T-helper 2 cell (primary cell): ENCODE data around the gene P2RX1.

Source experiments
- DNase-seq, 5 experiments: peaks; one replicate each; pipeline versions ENCODE4 v3.0.0 to v3.0.0-alpha.2; 2012 to 2022

Gene P2RX1

DNA sequence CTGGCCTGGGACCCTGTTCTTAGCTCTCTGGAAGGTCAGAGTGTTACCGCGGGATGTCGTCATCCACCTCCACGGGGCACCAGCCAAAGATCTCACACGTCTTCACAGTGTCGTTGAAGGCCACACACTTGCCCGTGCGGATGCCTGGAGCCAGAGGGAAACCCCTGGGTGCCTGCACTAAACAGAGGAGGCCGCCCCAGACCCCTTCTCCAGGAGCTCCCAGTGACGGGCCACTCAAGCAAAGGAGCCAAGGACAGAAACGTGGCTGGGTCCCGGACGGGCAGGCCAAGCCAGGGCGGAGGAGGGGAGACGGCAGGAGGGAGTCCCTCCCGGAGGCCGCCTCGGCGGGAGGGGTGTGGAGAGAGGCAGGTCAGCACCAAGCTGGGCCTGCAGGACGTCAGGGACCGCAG is 12.4 kb downstream of the P2RX1 start:
- DNase-seq: no peak

DNA sequence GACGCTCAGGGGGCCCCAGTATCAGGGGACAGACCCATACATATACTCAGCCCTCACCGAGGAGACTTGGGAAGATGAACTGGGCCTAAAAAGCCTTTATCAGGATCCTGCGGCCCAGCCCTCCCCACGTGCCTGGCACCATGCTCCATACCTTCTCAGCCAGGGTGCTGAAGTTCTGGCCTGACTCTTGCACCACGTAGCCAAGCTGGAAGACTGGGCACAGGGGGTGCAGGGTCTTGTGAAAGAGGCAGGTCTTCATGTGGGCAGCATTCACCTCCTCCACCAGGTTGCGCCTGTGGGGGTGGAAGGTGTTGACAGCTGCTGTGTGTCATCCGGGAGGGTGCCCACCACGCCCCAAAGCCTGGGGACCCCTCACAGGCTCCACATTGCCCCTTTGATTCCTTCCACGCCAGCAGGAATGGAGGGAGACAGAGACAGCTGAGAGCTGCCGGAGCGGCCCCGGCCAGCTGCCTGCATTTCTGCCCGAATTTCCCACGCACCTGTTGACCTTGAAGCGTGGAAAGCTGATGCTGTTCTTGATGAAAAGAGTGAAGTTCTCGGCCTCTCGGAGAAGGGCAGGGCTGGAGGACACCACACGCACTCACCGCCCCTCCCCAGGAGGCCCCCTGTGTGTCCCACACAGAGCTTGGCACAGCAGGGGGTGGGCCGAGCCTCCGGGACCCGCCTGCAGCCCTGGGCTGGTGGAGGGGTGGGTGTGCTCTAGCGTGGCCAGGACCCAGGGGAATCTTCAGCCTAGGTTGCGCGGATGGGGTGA is 13.0 kb downstream of the P2RX1 start:
- DNase-seq: no peak

DNA sequence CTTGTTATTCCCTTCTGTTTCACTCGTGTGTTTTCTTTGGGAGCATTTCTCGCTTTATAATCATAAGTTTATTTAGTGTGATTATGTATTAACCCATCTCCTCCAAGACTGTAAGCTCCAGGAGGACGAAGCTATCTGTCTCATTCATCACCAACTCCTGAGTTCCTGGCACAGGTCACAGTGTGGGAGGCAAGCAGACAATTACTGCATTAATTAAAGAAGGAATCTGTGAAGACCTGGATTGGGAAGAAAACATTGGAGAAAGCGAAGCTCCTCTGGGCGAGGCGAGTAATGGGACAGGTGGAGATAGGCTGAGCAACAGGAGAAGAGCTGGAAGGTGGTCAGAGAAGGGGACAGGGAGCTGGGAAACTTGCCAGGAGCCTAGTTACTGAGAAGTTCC is 15.6 kb downstream of the P2RX1 start:
- DNase-seq: no peak

DNA sequence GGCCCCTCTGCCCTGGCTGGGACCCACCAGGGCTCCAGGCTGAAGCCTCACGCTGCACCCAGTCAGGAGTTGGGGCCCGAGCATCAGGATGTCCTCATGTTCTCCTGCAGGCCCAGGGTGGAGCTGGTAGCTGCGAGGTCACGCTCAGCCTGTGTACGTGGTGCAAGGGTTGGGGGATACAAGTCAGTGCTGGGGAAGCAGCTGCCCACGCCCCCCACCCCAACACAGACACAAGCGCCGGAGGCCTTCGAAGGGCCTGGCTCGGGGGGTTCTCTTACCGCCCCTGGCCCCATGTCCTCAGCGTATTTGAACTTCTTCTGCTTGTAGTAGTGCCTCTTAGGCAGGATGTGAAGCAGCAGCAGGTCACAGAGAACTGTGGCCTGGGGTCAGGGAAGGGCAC is 18.5 kb downstream of the P2RX1 start:
- no peak for DNase-seq

DNA sequence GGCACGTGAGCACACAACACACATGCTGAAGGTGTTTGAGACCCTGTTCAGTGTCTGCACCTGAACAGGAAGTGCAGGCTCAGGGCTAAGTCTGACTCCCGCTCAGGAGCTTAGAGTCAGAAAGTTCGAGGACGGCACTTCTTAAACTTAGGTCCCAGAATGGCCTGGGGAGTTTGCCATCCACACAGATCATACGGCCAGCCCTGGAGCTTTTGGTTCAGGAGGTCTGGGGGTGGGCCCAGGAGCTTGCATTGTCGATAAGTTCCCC is 19.4 kb downstream of the P2RX1 start:
- no peak for DNase-seq

DNA sequence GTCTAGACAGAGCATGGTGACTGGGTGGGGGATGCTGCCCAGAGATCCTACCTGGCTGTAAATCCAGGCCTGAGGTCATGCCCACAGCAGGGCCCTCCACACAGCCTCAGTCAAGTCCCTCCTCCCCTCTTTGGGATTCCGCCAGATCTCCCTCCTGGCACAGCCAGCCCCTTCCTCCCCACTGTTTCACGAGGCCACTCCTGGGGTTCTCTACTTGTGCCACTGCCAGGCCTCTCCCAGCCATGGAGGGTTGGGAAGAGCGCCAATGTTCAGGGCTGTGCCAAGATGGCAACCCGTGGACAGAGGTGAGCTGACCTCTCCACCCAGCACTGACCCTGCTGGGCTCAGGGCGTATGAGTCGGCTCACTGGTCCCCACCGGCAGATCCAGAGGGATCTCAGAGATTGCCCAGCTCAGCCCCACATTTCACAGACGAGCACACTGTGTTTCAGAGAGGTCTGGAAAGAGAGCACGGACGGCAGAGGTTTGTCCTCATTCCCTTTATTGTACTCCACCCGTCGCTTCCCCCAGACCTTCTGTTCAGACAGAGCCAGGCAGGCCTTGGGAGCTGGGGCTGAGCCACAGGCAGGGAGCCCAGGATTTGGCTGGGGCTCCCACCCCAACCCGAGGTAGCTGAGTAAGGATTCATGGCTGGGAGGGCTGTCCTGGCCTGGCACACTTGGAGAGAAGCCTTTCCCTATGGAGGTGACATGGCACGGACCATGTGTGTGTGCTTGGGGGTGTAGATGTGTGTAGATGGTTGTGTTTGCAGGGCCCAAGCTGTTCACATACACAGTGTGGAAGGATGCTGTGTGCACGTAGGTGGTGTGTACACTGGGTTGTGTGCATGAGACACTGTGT is 19.9 kb downstream of the P2RX1 start:
- DNase-seq: no peak

DNA sequence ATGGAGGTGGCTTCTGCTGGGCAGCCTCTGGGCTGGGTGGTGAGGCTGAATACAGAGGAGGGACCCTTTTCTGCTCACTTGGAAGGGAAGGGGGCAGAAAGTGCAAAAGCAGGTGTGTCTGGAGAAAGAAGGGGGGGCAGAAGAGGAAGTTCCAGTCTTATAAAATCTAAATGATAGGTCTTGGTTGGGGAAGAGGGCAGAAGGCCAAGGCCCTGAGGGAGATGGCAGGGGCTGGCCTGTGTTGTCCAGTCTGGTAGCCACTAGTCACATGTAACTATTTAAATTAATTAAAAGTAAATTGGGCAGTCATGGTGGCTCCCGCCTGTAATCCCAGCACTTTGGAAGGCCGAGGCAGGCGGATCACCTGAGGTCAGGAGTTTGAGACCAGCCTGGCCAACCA is 20.9 kb downstream of the P2RX1 start:
- no peak for DNase-seq

DNA sequence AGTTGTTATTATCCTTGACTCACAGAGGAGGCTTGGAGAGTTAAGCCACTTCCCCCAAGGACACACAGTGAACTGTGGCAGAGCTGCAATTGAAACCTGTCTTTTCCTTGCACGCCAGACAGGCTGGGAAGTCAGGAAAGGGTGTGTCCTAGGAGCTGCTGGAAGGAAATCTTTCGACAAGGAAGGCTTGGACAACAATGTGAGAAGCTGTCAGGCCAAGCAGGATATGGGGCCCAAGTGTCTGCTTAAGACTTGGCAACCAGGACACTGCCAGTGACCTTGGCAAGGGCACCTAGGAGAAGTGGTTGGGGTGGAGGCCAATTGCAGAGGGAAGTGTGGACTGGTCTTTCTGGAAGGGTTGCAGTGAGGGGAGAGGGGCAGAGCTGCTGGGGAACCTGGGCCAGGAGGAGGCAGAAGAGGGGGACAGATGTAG is 21.3 kb downstream of the P2RX1 start:
- DNase-seq: no peak

DNA sequence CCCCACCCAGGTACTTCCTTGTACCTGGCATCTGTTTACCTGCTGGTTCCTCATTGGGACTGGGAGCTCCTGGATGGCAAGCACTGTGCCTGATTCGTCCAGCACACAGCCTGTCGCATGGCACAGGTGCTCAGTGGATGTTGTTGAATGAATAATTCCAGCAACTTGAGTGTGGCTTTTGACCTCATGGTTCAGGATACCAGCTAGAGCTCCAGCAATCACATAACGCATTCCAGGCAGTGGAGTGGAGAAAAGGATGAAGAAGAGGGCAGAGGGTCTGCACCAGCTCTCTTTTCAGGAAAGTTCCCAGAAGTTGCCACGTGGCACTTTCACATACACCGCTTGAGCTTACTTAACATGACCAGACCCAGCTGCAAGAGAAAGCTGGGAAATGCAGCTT is 22.1 kb downstream of the P2RX1 start:
- DNase-seq: no peak

DNA sequence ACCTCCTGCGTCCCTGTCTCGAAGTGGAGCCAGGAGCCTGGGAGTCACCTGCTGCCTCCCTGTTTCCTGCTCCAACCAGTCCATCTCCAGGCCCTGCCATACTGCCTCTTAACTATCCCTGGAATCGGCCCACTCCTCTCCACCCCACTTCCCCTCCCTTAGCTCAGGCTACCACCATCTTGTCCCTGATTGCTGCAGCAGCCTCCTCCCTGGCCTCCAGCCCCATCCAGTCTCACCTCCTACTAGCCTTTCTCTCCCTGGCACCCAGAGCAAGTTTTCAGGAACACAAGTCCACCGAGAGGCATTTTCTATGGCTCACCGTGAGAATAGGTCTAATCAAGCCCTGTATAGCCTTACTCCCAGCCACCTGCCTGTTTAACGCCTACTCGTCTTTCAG is 22.5 kb downstream of the P2RX1 start:
- no peak for DNase-seq

DNA sequence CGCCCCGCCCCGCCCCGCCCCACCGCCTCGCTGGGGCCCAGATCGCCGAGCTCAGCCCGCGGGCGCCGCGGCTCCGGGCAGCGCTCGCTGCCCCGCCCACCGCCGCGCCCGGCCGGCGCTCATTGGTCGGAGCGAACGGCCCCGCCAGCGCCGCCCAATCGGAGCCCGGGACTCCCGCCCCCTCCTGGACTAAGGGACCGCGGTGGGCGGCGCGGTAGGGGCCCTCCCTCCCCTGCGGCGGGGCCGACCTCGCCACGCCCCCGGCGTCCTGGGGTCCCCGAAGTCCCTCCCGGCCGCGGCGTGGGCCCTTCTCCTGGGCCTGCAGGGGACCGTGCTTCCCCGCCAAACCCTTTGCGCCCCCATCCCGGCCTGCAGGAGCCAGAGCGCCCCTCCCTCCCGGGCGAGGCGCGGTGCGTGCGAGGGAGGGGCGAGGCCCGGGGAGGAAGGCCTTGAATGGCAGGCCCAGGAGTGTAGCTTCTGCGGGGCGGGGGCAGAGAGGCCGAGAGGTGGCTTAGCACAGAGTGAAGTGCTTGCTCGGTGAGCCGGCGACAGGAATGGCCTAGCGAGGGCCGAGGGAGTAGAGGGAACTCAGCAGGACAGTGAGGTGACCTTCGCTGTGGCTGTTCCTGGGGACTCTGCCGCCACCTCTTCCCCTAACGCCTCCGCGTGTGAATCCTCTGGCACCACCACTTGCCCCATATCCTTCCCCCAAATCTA is 23.1 kb downstream of the P2RX1 start, which contains the start of gene CAMKK1:
CAMKK1 (minus strand) TSS at position 51 of the 717 bp plus-strand sequence. CDS start 7,366 bp downstream, outside the sequence.
- peak; percentile 81 to 92 (median 86) for DNase-seq

DNA sequence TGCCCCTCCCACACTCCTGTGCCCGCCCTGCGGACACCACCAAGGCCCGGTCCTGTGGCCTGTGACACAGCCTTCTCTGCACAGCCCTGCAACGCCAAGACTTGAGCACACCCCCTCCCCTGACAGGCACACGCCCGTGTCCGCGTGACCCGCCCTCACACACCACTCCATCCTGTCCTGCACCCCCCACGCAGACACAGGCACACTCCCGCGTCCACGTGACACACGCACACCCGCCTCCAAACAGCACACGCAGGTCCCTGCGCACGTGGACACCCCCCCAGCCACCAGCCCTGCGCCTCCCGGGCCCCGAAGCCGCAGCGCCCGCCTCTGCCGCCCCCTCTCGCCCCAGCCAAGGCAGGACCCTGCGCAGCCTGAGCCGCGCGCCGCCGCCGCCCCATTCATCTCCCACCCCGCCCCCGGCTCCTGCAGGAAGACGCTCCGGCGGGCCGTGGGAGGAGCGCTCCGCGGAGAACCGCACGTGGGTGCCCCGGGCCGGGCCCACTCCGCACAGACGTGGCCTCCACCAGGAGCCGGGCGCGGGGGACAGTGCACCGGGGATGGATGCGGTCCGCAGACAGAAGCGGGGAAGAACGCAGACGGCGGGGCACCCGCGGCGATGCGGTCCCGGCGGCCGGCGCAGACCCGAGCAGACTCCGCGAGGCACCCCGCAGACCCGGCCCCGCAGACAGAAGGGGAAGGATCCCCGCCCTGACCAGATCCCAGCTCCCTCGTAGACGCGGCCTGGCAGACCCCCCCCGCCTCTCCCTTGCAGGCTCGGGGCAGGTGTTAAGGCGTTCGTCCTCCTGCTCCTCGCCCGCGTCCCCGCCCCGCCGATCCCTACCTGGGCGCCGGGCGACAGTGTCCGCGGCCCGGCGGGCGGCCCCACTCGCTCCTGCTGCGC is 23.9 kb downstream of the P2RX1 start:
- peak; percentile 37 to 82 (median 81) for DNase-seq

DNA sequence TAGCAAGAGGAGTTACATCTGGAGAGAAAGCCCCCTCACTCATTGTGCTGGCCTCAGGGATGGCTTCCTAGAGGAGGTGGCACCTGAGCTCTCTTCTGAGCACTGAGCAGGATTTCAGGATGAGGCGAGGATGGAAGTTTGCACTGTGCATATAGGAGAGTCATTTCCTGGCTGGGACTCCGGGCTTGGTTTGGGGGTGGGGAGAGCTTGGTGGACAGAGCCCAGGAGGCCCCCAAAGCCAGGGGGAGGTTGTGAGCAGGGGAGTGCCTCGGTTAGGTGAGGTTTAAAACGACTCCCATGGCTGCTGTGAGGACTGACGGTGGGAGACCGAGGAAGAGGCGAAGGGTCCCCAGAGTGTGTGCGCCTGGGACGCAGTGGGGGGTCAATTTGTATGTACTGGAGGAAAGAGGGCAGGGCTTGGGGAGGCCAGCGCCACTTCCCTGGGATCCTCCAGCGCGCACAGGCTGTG is 24.6 kb downstream of the P2RX1 start:
- DNase-seq: no peak

DNA sequence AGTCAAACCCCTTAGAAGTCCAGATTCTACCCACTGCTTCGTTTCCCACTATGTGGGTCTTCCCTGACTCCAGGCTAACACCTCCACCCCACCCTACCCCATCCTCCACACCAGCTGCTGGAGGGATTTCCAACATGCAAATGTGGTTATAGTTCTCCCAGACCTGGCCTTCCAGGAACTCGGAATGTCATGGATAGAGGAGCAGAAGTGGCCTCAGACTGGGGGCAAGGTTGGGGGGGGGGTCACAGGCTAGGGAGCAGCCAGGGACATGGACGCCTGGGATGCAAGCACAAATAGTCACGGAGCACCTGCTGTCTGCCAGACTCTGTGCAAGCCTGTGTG is 25.4 kb downstream of the P2RX1 start:
- DNase-seq: no peak

DNA sequence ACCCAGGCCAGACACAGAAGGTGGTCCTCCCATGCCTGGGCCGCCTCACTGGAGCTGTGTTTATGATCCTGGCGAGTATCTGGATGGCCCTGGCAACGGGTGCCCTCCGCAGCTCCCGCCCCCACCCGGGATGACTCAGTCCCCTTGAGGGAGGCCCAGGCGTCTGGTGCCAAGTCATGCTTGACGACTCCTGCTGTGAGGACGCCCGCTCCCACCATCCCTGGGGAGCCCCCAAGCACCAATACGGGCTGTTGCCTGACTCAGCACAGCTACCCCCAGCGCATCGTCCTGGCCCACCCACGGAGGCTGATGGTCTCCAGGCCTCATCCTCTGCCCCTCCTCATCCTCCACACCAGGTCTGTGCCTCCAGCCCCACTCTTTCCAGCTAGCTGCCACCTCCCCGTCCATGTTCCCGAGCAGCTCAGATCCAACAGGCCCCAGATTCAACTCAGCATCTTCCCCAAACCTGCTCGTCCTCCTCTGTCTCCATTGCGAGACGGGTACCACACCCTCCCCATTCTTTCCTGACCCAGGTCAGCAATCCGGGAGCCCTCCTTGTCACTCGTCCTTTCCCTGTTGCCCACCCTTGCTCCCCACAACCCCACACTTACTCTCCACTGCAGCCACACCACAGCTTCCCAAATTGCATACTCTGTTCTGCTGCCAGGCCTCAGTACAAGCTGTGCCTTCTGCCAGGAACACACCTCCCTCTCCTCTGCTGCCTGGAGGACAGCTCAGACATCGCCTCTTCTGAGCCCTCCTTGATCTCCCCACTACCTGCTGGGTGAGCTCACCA is 26.0 kb downstream of the P2RX1 start:
- no peak for DNase-seq

DNA sequence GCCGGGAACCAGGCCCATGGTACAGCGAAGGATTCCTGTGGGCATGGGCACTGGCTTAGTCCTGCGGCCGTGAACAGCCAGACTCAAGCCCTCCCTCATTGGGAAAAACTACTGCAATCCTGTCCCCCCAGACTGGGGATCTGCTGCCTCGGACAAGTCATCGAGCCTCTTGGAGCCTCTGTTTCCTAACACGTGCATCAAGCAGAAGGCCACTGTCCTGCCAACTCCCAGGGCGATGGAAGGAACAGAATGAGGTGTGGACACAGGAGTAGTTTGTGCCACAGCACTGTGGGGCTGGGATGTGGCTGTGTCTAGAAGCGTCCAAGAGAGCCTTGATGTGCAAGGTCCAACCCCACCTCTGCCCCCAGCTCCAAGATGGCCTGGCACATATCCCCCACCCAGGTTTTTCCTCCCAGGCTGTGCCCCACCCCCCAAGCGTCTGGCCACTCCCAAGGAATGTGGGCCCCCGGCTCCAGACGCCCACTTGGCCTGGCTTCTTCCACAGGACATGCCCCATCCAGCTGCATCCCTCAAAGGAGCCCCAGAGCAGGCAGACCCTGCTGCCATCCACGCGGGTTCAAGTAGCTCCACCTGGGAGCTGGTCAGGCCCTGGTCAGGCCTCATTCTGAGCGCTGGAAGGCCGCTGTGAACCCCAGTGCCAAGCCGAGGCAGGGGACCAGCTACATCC is 26.8 kb downstream of the P2RX1 start:
- DNase-seq: no peak

DNA sequence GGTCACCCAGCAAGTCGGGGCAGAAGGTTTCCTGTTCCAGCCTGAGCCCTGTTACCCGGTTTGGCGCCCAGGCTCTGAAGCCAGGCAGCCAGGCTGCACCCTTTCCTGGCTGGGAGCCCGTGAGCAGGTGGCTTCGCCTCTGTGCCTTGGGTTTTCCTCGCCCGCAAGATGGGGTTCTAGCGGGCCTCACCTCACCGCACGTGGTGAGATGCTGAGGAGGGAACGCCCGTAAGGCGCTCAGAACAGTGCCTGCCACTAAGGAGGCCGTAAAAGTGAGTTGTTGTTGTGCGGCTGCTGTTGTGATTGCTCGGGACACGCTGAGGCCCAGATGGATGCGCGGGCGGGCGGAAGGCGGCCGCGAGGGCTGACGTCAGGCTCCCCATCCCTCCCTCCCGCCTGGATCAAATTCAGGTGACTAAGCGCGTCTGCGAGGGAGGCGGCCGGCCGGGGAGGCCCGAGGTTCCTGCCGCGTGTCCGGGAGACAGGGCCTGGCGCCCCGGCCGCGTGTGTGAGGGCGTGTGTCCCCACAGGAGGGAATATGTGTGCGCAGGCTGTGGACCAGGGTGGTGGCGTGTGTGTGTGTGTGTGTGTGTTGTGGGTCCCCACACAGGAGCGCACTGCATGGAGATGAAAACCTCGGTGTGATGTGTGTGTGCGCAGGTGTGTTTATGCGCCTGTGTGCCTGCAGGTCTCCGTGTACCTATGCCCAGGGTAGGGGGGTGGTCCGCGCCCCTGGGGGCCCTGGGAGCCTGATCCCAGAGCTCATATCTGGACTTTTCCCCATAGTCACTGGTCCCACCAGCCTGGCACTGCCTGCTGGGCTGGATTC is 27.7 kb downstream of the P2RX1 start:
- DNase-seq: no peak

DNA sequence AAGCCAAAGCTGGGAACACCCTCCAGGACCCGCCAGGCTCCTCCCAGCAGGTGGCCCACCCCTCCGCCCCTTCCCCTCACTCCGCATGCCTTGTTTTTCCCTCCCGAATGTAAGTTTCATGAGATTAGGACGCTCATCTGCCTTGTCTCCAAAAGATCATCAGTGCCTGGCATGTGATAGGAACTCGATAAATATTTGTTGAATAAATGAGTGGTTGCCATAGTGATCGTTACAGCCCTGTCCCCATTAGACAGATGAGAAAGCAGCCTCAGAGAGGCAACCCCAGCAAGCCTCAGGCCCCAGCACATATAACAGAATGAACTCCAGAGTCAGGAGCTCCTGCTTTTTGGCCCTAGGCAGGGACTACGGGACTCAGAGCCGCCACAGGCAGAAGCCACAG is 28.5 kb downstream of the P2RX1 start:
- no peak for DNase-seq

DNA sequence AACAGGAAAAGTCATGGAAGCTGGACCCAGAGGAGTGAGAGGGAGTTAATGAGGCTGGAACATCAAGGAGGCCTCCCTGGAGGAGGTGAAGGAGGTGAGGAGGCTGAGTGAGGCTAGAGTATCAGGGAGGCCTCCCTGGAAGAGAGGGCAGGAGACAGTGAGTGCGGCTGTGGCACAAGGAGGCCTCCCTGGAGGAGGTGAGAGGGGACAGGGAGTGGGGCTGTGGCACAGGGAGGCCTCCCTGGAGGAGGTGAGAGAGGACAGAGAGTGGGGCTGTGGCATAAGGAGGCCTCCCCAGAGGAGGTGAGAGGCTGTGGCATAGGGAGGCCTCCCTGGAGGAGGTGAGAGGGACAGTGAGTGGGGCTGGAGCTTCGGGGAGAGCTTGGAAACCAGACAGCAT is 28.9 kb downstream of the P2RX1 start:
- no peak for DNase-seq

DNA sequence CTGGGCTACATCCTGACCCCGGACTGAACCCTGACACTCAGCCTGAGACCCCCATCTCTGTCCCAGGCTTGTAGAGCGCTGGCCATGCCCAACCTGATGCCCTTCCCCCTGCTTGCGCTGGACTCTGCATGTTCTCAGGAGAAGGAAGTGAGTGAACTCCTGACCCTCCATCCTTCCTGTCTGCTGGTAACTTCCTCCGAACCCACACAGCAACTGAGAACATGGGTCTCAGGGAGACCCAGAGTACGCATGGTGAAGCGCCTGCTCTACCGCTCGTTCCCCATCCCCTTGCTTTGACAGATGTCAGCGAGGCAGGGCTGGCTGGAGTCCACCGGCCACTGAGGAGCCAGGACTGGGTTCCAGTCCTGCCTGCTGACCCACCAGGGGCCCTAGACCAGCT is 29.5 kb downstream of the P2RX1 start:
- DNase-seq: peak in 1 of 5 experiments; percentile 21
